Osteocyte (in vitro differentiated cells): Measurements from ENCODE around the gene ACSF3. TPM values are rescaled to one million over a fixed set of nuclear protein-coding genes. Genes with fewer than 3 reads are reported as not detected.
"Not testable (repeated sequence)": the region's sequence is repeated elsewhere in the genome, so short reads cannot be mapped to it uniquely, and the experiment has no call there.

Source experiments
- DNase-seq: peaks from one replicate; pipeline ENCODE4 v3.0.0; 2021; ENCODE audit warnings: mixed read lengths; ENCODE audit not compliant: unreplicated experiment; ENCODE audit errors: extremely low spot score
- H3K27ac Mint-ChIP-seq: one replicate; pipeline ENCODE4 v1.8.0; 2021; ENCODE audit warnings: mild to moderate bottlenecking, mixed read lengths; ENCODE audit not compliant: unreplicated experiment
- H3K27me3 Mint-ChIP-seq: one replicate; pipeline ENCODE4 v1.8.0; 2021; ENCODE audit warnings: mixed read lengths; ENCODE audit not compliant: unreplicated experiment
- H3K36me3 Mint-ChIP-seq: one replicate; pipeline ENCODE4 v1.8.0; 2021; ENCODE audit warnings: mixed read lengths; ENCODE audit not compliant: unreplicated experiment
- H3K4me1 Mint-ChIP-seq: one replicate; pipeline ENCODE4 v1.8.0; 2021; ENCODE audit warnings: mixed read lengths; ENCODE audit not compliant: unreplicated experiment
- H3K4me3 Mint-ChIP-seq: one replicate; pipeline ENCODE4 v1.8.0; 2021; ENCODE audit warnings: mild to moderate bottlenecking, moderate library complexity, mixed read lengths; ENCODE audit not compliant: unreplicated experiment
- H3K9me3 Mint-ChIP-seq: one replicate; pipeline ENCODE4 v1.8.0; 2021; ENCODE audit warnings: mixed read lengths; ENCODE audit not compliant: unreplicated experiment
- total RNA-seq: library from RNA; stranded (reverse); gene quantifications from 2 replicates; pipeline ENCODE4 v1.2.1, GENCODE V29; 2021
- TF ChIP-seq, protein P1 (sequence below): fragments of 200-600 bp; sonication (generic); IDR thresholded peaks from 2 replicates; pipeline ENCODE4 v1.5.0; 2021; ENCODE audit warnings: antibody characterized with exemption, mild to moderate bottlenecking, moderate library complexity

The ACSF3 gene
- total RNA-seq, 1 donor from 2014 or later = 33.5 TPM

- Mint-ChIP-seq H3K36me3 (no peaks in the 10 kb centered on the region), H3K4me1 (no peaks in the 10 kb centered on the region), H3K4me3 (no peak overlapping the region), H3K27ac (no peak overlapping the region), H3K27me3 (peaks cover 23% of the 10 kb centered on the region), H3K9me3 (no peaks in the 10 kb centered on the region)
- DNase-seq = no peak
- TF ChIP-seq, protein P1, sequence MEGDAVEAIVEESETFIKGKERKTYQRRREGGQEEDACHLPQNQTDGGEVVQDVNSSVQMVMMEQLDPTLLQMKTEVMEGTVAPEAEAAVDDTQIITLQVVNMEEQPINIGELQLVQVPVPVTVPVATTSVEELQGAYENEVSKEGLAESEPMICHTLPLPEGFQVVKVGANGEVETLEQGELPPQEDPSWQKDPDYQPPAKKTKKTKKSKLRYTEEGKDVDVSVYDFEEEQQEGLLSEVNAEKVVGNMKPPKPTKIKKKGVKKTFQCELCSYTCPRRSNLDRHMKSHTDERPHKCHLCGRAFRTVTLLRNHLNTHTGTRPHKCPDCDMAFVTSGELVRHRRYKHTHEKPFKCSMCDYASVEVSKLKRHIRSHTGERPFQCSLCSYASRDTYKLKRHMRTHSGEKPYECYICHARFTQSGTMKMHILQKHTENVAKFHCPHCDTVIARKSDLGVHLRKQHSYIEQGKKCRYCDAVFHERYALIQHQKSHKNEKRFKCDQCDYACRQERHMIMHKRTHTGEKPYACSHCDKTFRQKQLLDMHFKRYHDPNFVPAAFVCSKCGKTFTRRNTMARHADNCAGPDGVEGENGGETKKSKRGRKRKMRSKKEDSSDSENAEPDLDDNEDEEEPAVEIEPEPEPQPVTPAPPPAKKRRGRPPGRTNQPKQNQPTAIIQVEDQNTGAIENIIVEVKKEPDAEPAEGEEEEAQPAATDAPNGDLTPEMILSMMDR = no peak
Measured at GRCh38 chr16:89064606-89065457, 28.8 kb upstream of the ACSF3 start.

DNA sequence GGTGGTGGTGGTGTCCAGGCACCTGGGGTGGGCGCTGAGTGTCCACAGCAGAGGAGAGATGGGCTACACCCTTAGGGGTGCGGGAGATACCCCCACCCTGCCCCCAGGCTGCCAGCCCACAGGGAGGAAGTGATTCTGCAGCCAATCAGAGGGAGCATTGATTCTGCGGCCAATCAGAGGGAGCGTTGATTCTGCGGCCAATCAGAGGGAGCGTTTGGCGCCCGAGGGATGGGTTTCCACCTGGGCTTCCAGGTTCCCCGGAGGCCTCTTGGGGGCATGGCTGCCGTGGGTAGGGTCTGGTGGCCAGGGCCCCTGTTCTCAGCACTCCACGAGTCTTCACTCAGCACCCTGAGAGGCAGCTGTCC lies 28.2 kb upstream of the ACSF3 start:
- TF ChIP-seq, protein P1 = no peak
- DNase-seq = no peak
- H3K27me3 Mint-ChIP-seq = peaks cover 17% of the 10 kb centered on the region
- H3K4me3 Mint-ChIP-seq = no peak overlapping the region
- no peaks in the 10 kb centered on the region for H3K36me3 Mint-ChIP-seq
- no peak overlapping the region for H3K27ac Mint-ChIP-seq
- H3K9me3 Mint-ChIP-seq = no peaks in the 10 kb centered on the region
- H3K4me1 Mint-ChIP-seq = no peaks in the 10 kb centered on the region

DNA sequence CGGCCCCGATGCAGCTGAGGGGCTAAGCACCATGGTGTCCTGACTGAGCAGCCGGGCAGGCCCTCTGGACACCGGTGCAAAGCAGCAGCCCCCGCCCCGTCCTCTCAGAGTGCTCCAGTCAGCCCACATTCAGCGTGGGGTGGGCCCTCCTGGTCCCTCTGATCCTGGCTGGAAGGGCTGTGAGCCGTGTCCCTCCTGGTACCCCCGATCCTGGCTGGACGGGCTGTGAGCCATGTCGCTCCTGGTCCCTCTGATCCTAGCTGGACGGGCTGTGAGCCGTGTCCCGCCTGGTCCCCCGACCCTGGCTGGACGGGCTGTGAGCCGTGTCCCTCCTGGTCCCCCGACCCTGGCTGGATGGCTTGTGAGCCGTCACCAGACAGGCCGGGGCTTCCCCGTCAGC lies 26.9 kb upstream of the ACSF3 start:
- Mint-ChIP-seq H3K36me3 (no peaks in the 10 kb centered on the region), H3K27ac (no peak overlapping the region), H3K4me3 (no peak overlapping the region), H3K27me3 (peaks cover 9% of the 10 kb centered on the region), H3K9me3 (no peaks in the 10 kb centered on the region), H3K4me1 (peaks cover under 1% of the 10 kb centered on the region)
- no peak for DNase-seq
- TF ChIP-seq, protein P1 = no peak

DNA sequence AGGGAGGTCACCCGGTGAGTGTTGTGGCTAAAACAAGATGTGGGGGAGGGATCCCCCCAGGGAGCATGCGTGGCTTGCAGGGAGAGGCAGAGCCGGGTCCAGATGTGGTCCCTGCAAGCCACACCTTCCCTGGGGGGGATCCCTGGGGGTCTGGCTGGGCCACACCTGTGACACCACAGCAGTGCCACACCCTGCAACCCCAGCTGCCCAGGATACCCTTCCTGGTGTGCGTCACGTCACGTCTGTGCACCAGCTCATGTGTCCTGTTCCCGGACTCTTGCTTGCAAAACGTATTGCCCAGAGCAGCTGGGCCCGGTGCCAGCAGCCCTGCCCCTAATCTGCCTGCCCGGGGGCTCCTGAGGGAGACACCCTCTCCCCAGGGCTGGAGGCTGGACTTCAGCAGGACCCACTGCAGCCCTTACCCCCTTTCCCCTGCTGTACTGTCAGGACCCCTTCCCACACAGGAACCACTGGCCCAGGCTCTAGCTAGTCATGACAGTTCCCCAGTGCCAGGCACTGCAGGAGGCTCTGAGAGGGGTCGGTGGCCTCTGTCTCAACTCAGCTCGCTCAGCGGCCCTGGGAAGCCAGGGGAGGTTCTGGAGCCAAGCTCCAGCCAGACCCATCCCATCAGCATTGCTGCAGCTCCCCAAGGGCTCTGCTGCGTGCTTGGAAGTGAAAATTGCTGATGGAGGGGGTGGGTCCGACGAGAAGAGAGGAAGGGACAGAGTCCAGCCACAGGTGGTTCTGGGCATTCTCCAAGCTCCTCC lies 25.8 kb upstream of the ACSF3 start:
- H3K36me3 Mint-ChIP-seq = no peaks in the 10 kb centered on the region
- DNase-seq = no peak
- no peaks in the 10 kb centered on the region for H3K9me3 Mint-ChIP-seq
- TF ChIP-seq, protein P1 = no peak
- peaks cover 5% of the 10 kb centered on the region for H3K4me1 Mint-ChIP-seq
- no peak overlapping the region for H3K4me3 Mint-ChIP-seq
- no peak overlapping the region for H3K27ac Mint-ChIP-seq
- H3K27me3 Mint-ChIP-seq = peaks cover 9% of the 10 kb centered on the region

GRCh38 chr16:89068814-89069616 lies 24.6 kb upstream of the ACSF3 start:
- H3K9me3 Mint-ChIP-seq, H3K4me3 Mint-ChIP-seq, H3K36me3 Mint-ChIP-seq, DNase-seq, H3K27me3 Mint-ChIP-seq, H3K4me1 Mint-ChIP-seq, H3K27ac Mint-ChIP-seq: not testable (repeated sequence)
